Fibroblast of lung (primary cell): ENCODE data around the gene MCOLN2.

Experiments
- EZH2 ChIP-seq: IDR thresholded peaks from 2 replicates; pipeline ENCODE4 v1.5.1; 2012; ENCODE audit warnings: low read length, control low read depth, mild to moderate bottlenecking; ENCODE audit errors: missing control alignments
- TF ChIP-seq, protein P1 (sequence below), 2 donors: IDR thresholded peaks in 1 of 2; conservative IDR thresholded peaks in 1 of 2; 1 replicate in 1 of 2; 2 replicates in 1 of 2; pipeline ENCODE4 v1.5.1; 2011 to 2012; ENCODE audit warnings: low read length in 2 of 2, control low read depth in 1 of 2, inconsistent platforms in 1 of 2, low read depth in 1 of 2, mild to moderate bottlenecking in 1 of 2

DNA sequence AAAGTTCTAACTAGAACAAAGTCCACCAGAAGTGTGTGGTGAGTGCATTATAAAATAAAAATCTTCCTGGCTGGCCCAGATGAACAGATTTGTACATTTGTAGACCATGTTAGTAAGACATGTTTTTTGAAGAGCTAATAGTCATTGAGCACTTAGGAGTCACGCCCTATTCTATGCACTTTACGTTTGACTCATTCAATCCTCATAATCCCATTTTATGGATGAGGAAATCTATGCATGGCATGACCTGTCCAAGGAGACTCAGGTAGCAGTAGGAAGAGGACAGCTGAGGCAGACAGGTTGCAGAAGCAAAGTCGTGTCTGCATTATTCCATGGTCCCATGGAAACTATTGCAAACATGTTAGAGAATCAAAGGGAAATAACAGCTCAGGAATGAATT, 73.6 kb downstream of the MCOLN2 start:
- TF ChIP-seq, protein P1, sequence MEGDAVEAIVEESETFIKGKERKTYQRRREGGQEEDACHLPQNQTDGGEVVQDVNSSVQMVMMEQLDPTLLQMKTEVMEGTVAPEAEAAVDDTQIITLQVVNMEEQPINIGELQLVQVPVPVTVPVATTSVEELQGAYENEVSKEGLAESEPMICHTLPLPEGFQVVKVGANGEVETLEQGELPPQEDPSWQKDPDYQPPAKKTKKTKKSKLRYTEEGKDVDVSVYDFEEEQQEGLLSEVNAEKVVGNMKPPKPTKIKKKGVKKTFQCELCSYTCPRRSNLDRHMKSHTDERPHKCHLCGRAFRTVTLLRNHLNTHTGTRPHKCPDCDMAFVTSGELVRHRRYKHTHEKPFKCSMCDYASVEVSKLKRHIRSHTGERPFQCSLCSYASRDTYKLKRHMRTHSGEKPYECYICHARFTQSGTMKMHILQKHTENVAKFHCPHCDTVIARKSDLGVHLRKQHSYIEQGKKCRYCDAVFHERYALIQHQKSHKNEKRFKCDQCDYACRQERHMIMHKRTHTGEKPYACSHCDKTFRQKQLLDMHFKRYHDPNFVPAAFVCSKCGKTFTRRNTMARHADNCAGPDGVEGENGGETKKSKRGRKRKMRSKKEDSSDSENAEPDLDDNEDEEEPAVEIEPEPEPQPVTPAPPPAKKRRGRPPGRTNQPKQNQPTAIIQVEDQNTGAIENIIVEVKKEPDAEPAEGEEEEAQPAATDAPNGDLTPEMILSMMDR (conservative IDR thresholded peaks at IDR 0.05 in 1 of 2, IDR thresholded peaks at IDR 0.05 in 1 of 2; ENCODE audit: low read depth in 1 of 2, low read length in 2 of 2), result no peak
- TF ChIP-seq EZH2, result no peak
